Forelimb muscle (tissue), 1 donor: ENCODE data around the gene NECAB3. TPM values are rescaled to one million over a fixed set of nuclear protein-coding genes. Genes with fewer than 3 reads are reported as not detected.
"Not testable (repeated sequence)": the region's sequence is repeated elsewhere in the genome, so short reads cannot be mapped to it uniquely, and the experiment has no call there.

ENCODE experiments used
- DNase-seq: peaks from one replicate; pipeline ENCODE4 v3.0.0-alpha.2; 2013; ENCODE audit warnings: low read depth
- polyA plus RNA-seq: library from polyadenylated mRNA; unstranded; fragments of 120-200 nt; gene quantifications from one replicate; pipeline ENCODE4 v1.2.1, GENCODE V29; 2013; ENCODE audit not compliant: insufficient read length

Gene NECAB3
- polyA plus RNA-seq, 1 donor, result 29.9 TPM

DNA sequence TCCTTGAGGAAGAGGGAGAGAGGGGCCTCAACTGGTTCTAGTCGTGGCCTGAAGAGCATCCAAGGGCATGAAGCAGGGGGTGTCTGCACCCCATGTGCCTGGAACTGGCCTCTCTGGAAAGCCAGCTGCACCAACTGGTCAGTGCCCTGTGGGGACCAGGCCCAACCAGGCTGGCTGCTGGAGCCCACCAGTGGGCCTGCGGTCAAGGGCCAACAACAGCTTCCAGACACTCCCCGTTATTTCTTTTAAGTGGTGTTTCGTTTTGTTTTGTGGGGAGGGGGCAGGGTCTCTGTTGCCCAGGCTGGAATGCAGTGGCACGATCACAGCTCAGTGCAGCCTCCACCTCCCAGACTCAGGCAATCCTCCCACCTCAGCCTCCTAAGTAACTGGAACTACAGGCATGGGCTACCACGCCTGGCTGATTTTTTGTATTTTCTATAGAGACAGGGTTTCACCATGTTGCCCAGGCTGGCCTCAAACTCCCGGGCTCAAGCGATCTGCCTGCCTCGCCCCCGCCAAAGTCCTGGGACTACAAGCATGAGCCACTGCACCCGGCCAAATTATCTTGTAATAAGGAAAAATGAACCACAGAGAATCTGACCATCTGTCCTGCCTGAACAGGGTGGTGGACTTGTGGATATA lies 24.0 kb downstream of the NECAB3 start:
- DNase-seq, result no peak

DNA sequence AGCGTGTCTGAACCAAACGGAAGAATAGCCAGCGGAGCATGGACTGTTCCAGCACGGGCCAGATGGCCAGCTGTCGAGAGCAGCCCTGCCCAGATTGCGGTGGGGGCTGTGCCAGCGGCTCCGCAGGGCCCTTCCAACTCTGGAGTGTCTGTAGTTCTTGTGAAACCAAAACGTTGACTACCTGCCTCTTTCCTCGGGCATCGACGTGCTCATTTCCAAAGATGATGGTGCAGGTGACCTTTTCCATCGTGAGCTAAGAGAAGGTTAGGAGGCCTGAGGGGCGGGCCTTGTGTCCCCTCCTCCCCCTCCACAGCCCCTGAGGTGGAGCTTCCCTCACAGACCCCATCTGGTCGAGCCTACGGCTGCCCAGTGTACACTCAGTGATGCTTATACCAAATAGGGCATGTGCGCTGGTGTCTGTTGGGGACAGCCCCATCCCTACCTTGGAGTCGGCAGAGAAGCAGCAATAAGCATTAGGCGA lies 25.0 kb downstream of the NECAB3 start:
- DNase-seq, result no peak

DNA sequence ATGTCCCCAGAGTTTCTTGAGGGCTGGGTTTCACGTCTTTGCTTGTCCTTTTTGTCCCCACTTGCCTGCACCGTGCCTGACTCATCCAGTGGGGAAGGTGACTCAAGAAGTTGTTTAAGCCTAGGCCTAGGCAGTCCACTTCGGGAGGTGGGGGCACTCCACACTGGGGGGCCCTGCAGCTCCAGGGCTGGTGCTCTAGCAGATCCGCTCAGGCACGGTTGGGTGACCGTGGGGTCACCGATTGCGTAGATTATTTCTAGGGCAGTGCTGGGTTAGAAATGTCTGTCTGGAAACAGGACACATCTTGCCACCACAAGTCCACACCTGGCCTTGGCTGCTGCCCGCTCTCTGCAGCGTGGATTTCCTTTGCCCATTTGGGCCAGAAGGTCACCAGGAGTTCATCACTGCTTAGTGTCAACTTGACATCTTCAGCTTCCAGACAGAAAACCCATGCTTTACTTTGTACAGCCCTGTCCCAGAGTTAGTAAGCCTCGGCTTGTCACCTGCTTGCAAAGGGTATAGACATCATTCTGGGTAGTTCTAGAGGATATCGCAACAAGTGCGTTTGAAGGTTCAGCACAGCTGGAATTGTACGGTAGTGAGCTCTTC lies 25.7 kb downstream of the NECAB3 start:
- no peak for DNase-seq

DNA sequence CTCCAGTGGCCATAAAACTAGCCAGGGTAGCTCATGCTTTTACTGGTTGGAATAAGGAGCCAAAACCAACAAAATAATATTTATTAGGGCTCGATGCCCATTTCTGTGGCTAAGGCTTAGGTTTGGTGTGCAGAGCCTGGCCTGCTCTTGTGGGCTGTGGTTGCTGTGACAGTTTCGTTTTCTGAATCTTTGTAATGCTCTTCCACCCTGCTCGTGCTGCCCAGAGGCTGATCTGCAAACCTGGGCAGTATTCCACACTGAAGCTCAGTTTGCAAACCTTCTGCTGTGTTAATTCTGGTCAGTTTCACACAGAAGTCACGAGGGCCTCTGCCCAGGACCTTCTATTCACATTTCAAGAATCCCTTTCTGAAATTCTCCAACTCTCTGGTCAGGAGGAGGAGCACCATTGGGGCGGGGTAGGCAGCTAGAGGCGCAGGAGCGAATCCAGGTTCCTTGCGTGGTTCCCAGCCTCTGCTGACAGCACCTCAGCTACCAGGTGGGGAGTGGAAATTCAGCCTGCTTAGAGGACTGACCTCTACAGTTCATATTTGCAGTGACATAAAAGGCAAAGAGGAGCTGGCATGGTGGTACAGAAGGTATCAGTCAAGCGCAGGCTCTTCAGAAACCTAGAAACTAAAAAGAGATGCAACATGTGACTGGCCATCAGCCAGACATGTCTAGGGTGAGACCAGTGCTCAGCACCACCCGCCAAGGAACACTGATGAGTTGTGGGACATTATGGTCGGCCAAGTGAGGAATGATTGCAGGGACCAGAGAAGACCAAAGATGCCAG lies 26.4 kb downstream of the NECAB3 start:
- DNase-seq, result no peak

DNA sequence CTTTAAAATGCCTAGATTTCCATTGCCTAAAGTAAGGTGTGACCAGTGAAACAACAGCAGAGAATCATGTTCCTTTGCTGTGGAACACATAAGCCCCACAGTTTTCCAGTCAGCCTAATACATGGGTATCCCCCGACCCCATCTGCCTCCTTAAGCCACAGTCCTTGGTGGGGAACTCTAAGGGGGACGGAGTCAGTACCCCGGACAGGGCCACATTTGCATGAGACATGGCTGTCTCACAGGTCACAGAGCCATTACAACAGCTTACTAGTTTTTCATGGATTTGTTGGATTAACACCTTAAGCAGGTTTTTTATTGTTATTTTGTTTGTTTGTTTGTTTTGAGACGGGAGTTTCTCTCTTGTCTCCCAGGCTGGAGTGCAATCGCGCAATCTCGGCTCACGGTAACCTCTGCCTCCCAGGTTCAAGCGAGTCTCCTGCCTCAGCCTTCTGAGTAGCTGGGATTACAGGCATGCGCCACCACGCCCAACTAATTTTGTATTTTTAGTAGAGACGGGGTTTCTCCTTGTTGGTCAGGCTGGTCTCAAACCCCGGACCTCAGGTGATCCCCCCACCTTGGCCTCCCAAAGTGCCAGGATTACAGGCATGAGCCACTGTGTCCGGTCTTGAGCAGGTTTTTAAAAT lies 27.1 kb downstream of the NECAB3 start:
- DNase-seq, result not testable (repeated sequence)

DNA sequence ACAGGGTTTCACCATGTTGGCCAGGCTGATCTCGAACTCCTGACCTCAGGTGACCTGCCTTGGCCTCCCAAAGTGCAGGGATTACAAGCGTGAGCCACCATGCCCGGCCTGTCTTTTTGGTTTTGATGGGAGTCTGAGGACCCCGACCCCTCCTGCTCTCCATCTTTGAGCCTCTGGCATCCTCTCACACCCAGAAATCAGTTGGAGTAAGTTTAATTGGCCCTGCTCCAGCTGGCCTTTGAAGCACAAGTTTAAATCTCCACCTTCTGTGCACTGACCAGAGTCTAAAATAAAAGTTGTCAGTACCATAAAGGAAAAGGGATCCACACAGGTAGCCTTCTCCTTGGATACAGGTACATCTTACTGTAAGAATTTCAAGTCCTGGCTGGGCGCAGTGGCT lies 28.0 kb downstream of the NECAB3 start:
- no peak for DNase-seq

DNA sequence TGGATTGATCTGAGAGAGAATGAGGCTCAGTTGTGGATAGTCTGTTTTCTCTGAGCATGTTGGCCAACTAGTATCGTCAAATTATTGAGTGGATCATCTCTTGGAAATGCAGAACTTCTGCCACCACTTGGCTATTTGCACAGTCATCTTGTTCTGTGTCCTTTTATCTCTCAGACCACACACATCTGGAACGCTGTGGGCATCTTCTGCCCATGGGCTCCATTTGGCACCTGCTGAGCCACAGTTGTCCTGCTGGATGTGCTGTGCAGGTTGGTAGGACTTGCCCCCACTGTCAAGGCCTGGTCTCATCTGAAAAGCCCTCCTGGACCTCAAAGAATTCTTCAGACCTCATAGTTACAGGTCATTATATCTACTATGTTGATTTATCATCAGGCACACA lies 28.8 kb downstream of the NECAB3 start:
- DNase-seq, result no peak

DNA sequence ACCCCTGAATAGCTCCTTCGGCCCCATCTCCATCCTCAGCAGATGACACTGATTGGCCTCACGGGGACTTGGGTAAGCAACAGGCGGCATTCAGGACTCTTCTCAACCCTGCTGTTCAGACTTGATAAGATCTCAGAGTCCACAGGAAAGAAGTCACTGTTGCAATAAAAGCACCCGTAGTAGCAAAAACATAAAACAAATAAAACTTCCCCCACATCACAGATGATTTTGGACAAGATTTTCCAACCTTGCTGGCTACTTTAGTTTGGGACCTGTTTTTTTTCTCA lies 29.2 kb downstream of the NECAB3 start:
- no peak for DNase-seq

DNA sequence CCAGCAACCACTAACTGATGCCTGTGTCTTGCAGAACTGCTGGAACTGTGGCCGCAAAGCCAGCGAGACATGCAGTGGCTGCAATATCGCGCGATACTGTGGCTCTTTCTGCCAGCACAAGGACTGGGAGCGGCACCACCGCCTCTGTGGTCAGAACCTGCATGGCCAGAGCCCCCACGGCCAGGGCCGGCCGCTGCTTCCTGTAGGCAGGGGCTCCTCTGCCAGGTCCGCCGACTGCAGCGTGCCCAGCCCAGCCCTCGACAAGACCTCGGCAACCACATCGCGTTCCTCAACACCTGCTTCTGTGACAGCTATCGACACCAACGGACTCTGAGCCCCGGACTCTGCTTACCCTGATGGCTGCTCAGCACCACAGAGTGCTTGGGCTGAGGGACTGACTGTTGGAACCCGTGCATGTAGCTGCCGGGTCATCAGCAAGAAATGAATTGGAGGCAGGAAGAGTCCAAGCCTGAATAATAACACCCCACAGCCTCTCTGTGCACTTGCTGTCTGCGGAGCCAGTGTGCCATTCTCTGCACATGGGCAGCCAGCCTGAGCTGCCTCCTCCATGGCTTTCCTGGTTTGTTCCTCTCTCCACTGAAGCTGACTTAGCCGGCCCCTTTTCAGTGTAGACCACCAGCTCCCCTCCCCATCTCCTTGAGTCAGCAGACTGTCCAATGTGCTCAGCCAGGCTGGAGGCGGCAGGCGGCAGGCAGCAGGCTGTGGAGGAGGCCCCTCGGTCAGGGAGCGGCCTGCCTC lies 29.7 kb downstream of the NECAB3 start:
- DNase-seq, result no peak

DNA sequence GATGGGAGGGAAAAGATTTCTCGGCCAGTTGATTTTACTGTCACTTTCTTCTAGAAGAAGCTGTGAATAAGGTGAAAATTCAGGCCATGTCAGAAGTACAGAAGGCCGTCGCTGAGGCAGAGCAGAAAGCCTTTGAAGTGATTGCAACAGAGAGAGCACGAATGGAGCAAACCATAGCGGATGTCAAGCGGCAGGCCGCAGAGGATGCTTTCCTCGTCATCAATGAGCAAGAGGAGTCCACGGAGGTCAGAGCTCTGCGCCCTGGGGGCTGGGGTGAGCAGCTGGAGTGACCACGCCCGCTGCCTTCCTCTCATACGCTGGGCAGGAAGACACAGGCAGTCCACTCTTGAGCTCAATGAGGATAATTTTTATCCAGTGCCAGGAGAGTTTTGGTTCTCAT lies 33.9 kb downstream of the NECAB3 start:
- no peak for DNase-seq

DNA sequence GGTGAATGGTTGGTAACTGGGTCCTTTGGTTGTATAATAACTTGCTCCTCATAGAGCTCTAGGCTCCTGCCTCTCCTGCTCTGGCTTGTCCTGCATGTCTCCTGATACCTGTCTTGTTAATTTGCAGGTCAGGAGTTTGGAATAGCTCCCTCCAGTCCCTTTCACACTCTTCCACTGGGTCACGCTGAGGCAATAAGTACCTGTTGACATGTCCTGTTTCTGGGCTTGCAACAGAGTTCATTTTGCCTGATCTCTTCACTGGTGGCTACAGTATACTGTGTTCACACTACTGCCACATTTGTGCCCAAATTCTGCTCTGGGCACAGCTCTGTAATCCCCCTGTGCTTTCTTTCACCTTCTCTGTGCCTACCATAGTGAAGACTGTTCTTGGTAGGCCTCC lies 37.5 kb downstream of the NECAB3 start:
- no peak for DNase-seq

DNA sequence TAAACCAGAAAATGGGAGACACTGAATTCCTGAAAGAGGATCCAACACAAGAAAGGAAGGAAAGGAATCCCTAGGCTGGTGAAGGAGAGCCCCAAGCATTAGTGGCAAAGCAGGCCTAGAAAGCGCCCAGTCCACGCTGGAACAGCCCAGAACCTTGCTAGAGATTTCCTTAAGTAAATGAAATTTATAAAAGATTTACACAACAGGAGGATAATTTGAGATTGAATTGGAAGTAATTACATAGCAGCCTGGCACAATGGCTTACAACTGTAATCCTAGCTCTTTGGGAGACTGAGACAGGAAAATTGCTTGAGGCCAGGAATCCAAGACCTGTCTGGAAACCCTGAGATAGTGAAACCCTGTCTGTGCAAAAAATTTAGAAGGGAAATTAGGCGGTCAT lies 38.9 kb downstream of the NECAB3 start:
- DNase-seq, result no peak

DNA sequence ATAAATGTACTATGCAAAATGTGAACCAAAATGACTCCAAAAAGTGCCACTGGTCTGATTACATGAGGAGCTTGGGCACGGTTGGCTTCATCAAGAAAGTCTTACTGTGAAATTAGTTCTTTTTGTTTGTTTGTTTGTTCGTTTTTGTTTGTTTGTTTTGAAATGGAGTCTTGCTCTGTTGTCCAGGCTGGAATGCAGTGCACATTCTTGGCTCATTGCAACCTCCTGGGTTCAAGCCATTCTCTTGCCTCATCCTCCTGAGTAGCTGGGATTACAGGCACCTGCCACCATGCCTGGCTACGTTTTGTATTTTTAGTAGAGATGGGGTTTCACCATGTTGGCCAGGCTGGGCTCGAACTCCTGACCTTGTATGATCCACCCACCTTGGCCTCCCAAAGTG lies 42.3 kb downstream of the NECAB3 start:
- not testable (repeated sequence) for DNase-seq

DNA sequence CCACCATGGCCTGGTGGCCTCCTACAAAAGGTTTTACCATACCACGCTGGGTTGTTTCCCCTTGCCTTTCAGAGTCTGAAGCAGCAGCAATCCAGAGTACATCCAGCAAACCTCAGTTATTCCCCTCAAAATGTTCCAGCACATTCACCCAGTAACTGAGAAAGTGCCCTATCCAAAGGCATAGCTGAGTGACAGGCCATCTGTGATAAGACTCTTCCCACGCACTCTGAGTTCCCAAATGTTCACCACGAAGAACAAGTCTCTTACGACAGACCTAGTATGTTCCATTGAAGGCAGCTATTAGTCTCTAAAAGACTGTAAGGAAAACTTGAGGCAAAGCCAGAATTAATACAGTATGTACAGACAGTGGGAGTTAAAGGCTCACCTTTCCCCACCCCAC lies 43.7 kb downstream of the NECAB3 start:
- DNase-seq, result no peak

DNA sequence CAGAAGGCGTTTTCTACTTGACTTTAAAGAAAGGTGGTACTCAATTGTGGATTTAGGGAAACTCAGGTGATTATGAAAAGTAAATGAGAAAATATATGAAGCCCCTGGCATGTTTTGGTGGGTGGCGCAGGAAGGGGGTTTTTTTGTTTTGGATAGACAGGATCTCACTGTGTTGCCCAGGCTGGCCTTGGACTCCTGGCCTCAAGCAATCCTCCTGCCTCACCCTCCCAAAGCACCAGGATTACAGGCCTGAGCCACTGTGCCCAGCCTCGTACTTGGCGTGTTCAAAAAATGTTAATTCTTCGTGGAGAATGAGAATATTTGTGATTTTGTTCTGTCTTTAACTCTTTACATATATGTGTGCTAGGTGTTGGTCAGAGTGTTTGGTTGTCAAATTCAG lies 44.2 kb downstream of the NECAB3 start:
- DNase-seq, result no peak

DNA sequence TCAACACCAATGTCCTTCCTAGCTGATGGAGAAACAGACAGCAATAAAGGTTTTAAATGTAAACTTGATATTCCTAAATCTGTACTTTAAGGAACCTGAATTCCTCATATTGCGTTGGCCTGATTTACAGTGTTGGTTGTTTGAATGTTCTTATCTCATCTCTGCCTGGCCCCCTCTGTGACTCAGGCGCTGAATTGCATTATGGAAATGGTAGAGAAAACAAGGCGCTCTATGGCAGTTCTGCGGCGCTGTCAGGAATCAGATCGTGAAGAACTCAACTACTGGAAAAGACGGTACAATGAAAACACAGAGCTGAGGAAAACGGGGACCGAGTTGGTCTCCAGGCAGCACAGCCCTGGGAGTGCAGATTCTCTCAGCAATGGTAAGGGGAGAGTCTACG lies 44.7 kb downstream of the NECAB3 start:
- DNase-seq, result no peak

DNA sequence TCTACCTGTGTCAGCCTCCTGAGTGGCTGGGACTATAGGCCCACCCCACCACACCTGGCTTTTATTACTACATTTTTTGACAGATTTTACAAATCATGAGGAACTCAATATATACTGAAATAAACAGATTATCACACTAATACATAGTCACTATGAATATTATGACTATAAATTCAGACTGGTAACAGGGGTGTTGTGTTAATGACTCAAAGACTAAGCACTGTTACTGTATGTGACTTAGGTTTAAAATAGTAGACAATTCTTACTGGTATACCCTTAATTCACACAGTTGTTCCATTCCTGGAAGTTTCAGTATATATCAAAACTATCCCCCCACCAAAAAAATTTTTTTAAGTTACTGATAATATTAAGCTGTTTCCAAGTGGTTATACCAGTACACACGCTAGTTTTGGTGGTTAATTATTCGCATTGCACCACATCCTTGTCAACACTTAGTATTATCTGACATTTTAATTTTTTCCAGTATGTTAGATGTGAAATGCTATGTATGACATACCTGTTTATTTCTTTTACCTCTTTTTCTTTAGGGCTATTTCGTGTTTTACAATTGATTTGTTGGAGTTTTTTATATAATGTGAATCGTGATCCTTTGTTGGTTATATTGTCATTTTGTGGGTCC lies 46.5 kb downstream of the NECAB3 start:
- no peak for DNase-seq

DNA sequence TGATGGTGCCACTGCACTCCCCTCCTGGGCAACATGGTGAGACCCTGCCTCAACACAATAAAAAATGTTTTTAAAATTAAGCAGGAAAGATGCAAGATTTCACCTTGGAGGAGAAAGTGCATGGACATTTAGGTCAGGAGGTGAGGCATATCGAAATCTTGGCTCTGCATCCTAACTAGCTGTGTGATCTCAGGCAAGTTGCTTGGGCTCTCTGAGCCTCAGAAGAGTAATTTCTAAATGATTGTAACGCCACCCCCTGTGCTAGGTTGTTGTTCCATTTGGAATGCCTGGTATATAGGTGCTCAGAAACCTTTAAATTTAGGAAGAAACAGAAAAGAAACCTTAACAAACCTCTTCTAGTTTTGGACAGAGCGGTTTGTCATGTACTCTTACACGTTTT lies 48.0 kb downstream of the NECAB3 start:
- DNase-seq, result no peak

DNA sequence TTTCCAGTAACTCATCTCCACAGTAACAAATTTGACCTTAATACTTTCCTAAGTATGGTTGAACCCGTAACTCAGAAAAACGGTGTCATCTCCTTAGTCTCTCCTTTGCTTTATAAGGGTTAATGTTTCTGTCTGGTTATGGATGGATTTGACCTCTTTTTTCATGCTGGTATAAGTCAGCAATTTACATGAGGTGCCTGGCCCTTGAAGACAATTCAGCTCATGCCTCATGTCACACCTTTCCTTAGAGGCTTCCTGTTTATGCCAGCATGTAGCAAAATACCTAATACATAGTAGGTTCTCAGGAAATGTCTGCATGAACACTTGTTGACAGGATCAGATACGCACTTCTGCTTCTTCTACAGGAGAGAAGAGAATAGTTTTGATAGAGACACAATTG lies 49.8 kb downstream of the NECAB3 start:
- DNase-seq, result no peak

DNA sequence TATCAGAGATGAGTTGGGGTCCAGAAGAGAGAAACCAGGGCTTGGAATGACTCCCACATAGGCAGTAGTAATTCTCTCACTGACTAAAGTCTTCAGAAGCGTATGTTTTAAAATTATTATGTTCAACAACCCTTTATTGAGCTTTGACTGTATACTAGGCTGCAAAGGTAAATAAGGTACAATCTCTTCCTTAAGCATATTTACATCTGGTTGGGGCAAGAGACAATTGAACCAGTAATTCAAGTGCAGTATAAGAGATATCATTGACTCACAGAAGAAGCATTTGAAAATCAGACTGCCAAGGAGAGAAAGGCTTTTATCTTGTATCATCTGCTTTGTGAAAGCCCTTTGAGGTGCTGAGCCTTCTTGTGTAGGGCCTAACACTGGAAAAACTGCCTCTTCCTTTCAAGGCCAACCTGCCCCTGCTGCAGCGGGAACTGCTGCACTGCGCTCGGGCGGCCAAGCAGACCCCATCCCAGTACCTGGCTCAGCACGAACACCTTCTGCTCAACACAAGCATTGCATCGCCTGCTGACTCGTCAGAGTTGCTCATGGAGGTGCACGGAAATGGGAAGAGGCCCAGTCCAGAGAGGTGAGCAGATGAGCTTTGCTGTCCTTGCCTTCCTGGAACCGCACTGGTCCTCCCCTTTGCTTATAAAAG lies 51.4 kb downstream of the NECAB3 start:
- no peak for DNase-seq
